Neural progenitor cell (in vitro differentiated cells): ENCODE data around the gene NEK10. TPM values are rescaled to one million over a fixed set of nuclear protein-coding genes. Genes with fewer than 3 reads are reported as not detected.

ENCODE experiments used
- DNase-seq: peaks from one replicate; pipeline ENCODE4 v3.0.0-alpha.2; 2016; ENCODE audit warnings: low spot score
- H2AFZ ChIP-seq: fragments of 200-600 bp; sonication (generic); replicated peaks from 2 replicates; pipeline ENCODE4 v1.6.1; 2016; ENCODE audit warnings: antibody characterized with exemption
- H3F3A ChIP-seq: fragments of 200-600 bp; sonication (generic); 2 replicates; pipeline ENCODE4 v1.6.1; 2016; ENCODE audit warnings: antibody characterized with exemption, low read depth
- H3K27ac ChIP-seq: fragments of 200-600 bp; sonication (generic); 2 replicates; pipeline ENCODE4 v1.5.1; 2016; ENCODE audit warnings: mild to moderate bottlenecking
- H3K27me3 ChIP-seq: fragments of 200-600 bp; sonication (generic); 2 replicates; pipeline ENCODE4 v1.6.1; 2016; ENCODE audit warnings: mild to moderate bottlenecking, moderate library complexity
- H3K36me3 ChIP-seq: fragments of 200-600 bp; sonication (generic); 2 replicates; pipeline ENCODE4 v1.5.1; 2016
- H3K4me1 ChIP-seq: fragments of 200-600 bp; sonication (generic); 2 replicates; pipeline ENCODE4 v1.6.1; 2016; ENCODE audit warnings: mixed run types
- H3K4me2 ChIP-seq: fragments of 200-600 bp; sonication (generic); 2 replicates; pipeline ENCODE4 v1.6.1; 2016
- H3K4me3 ChIP-seq: fragments of 200-600 bp; sonication (generic); 2 replicates; pipeline ENCODE4 v1.5.1; 2016
- H3K79me2 ChIP-seq: fragments of 200-600 bp; sonication (generic); 2 replicates; pipeline ENCODE4 v1.6.1; 2016; ENCODE audit warnings: low read depth
- H3K9ac ChIP-seq: fragments of 200-600 bp; sonication (generic); 2 replicates; pipeline ENCODE4 v1.6.1; 2016
- H3K9me3 ChIP-seq: fragments of 200-600 bp; sonication (generic); 2 replicates; pipeline ENCODE4 v1.5.1; 2016; ENCODE audit warnings: low read depth
- H4K20me1 ChIP-seq: fragments of 200-600 bp; sonication (generic); 2 replicates; pipeline ENCODE4 v1.6.1; 2016; ENCODE audit warnings: low read depth
- H3K27ac Mint-ChIP-seq: 3 replicates; pipeline ENCODE4 v1.8.0; 2021; ENCODE audit warnings: mixed read lengths
- H3K27me3 Mint-ChIP-seq: 2 replicates; pipeline ENCODE4 v1.8.0; 2022; ENCODE audit warnings: low read depth, mild to moderate bottlenecking, inconsistent platforms, moderate library complexity, mixed read lengths; ENCODE audit not compliant: insufficient read depth
- H3K36me3 Mint-ChIP-seq: 3 replicates; pipeline ENCODE4 v1.8.0; 2021; ENCODE audit warnings: mixed read lengths
- H3K4me1 Mint-ChIP-seq: 3 replicates; pipeline ENCODE4 v1.8.0; 2021; ENCODE audit warnings: mixed read lengths
- H3K4me3 Mint-ChIP-seq: 3 replicates; pipeline ENCODE4 v1.8.0; 2021; ENCODE audit warnings: mild to moderate bottlenecking, moderate library complexity, mixed read lengths
- H3K9me3 Mint-ChIP-seq: 3 replicates; pipeline ENCODE4 v1.8.0; 2020; ENCODE audit warnings: mixed read lengths
- CTCF ChIP-seq: fragments of 200-600 bp; sonication (generic); IDR thresholded peaks from 2 replicates; pipeline ENCODE4 v1.5.1; 2017; ENCODE audit warnings: antibody characterized with exemption, mild to moderate bottlenecking
- EZH2 ChIP-seq: fragments of 200-600 bp; sonication (generic); IDR thresholded peaks from 2 replicates; pipeline ENCODE4 v1.6.1; 2017; ENCODE audit warnings: antibody characterized with exemption, mild to moderate bottlenecking, moderate library complexity
- EZH2phosphoT487 ChIP-seq: fragments of 200-600 bp; sonication (generic); IDR thresholded peaks from 2 replicates; pipeline ENCODE4 v1.6.1; 2017; ENCODE audit warnings: antibody characterized with exemption
- total RNA-seq: library from RNA; depleted of rRNA; stranded (reverse); fragments of >200 nt; gene quantifications from 2 replicates; pipeline ENCODE4 v1.2.3, GENCODE V29; 2015; ENCODE audit warnings: low replicate concordance

Gene NEK10
- total RNA-seq, 1 donor from 2014 or later, result 0.54 TPM

GRCh38 chr3:27360113-27361078 lies 8.8 kb downstream of the NEK10 start:
- H3K27ac Mint-ChIP-seq, result no peak overlapping the region
- TF ChIP-seq CTCF (no peak), EZH2 (no peak), EZH2phosphoT487 (no peak)
- Histone ChIP-seq H3K4me1 (no peaks in the 10 kb centered on the region), H3K4me2 (no peak overlapping the region), H3K27me3 (no peaks in the 10 kb centered on the region), H3F3A (no peaks in the 10 kb centered on the region), H3K9me3 (no peaks in the 10 kb centered on the region), H3K79me2 (no peaks in the 10 kb centered on the region), H3K9ac (no peak overlapping the region), H2AFZ (no peak overlapping the region), H3K27ac (no peak overlapping the region), H3K4me3 (no peak overlapping the region), H3K36me3 (no peaks in the 10 kb centered on the region), H4K20me1 (no peaks in the 10 kb centered on the region)
- DNase-seq, result no peak
- H3K27me3 Mint-ChIP-seq, result peaks cover 2% of the 10 kb centered on the region
- no peak overlapping the region for H3K4me3 Mint-ChIP-seq
- H3K9me3 Mint-ChIP-seq, result no peaks in the 10 kb centered on the region
- no peaks in the 10 kb centered on the region for H3K36me3 Mint-ChIP-seq
- H3K4me1 Mint-ChIP-seq, result peaks cover 13% of the 10 kb centered on the region

- Histone ChIP-seq H3K9ac (no peak overlapping the region), H3K27ac (no peak overlapping the region), H3K9me3 (no peaks in the 10 kb centered on the region), H4K20me1 (no peaks in the 10 kb centered on the region), H3F3A (no peaks in the 10 kb centered on the region), H3K36me3 (no peaks in the 10 kb centered on the region), H3K4me3 (no peak overlapping the region), H3K4me2 (no peak overlapping the region), H3K27me3 (no peaks in the 10 kb centered on the region), H3K79me2 (no peaks in the 10 kb centered on the region), H2AFZ (no peak overlapping the region), H3K4me1 (peaks cover 15% of the 10 kb centered on the region)
- TF ChIP-seq EZH2phosphoT487 (no peak), EZH2 (no peak)
- DNase-seq, result no peak
- Mint-ChIP-seq H3K4me1 (peaks cover 13% of the 10 kb centered on the region), H3K4me3 (no peak overlapping the region), H3K9me3 (no peaks in the 10 kb centered on the region), H3K36me3 (no peaks in the 10 kb centered on the region), H3K27me3 (peaks cover 2% of the 10 kb centered on the region), H3K27ac (no peak overlapping the region)
These were observed 10.8 kb downstream of the NEK10 start for GRCh38 chr3:27358372-27358771.

GRCh38 chr3:27357665-27358258 lies 11.4 kb downstream of the NEK10 start:
- H3K27ac Mint-ChIP-seq, result no peak overlapping the region
- no peaks in the 10 kb centered on the region for H3K9me3 ChIP-seq
- TF ChIP-seq CTCF (peak; percentile 74), EZH2 (no peak)
- H4K20me1 ChIP-seq, result no peaks in the 10 kb centered on the region
- H3F3A ChIP-seq, result no peaks in the 10 kb centered on the region
- no peaks in the 10 kb centered on the region for H3K27me3 ChIP-seq
- no peak overlapping the region for H3K27ac ChIP-seq
- H3K36me3 ChIP-seq, result no peaks in the 10 kb centered on the region
- H3K4me1 ChIP-seq, result peaks cover 21% of the 10 kb centered on the region
- DNase-seq, result peak; percentile 73
- peaks cover 13% of the 10 kb centered on the region for H3K4me1 Mint-ChIP-seq
- no peak overlapping the region for H2AFZ ChIP-seq
- no peak overlapping the region for H3K4me2 ChIP-seq
- peaks cover 2% of the 10 kb centered on the region for H3K27me3 Mint-ChIP-seq
- H3K79me2 ChIP-seq, result no peaks in the 10 kb centered on the region
- H3K9me3 Mint-ChIP-seq, result no peaks in the 10 kb centered on the region
- H3K36me3 Mint-ChIP-seq, result no peaks in the 10 kb centered on the region
- no peak overlapping the region for H3K4me3 Mint-ChIP-seq
- H3K9ac ChIP-seq, result no peak overlapping the region
- H3K4me3 ChIP-seq, result no peak overlapping the region
